ENCODE results near the gene ALG1. TPM values are rescaled to one million over a fixed set of nuclear protein-coding genes. Genes with fewer than 3 reads are reported as not detected.

The ALG1 gene
- total RNA-seq, 1 experiment from 2014 or later: 36.2 TPM

- no CpG with 5 or more reads among the region's 7 CpGs for WGBS (ENCODE audit: extremely low coverage, insufficient read length, low lambda C conversion rate)
- H3K23ac ChIP-seq (ENCODE audit: insufficient read length, low read depth, low read length): no peak overlapping the region
- H4K5ac ChIP-seq (ENCODE audit: insufficient read length, low read depth, low read length): no peak overlapping the region
- H3K9me3 Mint-ChIP-seq: no peaks in the 10 kb centered on the region; a peak in 1 of 5 replicates
- H3K9ac ChIP-seq (ENCODE audit: extremely low read depth, insufficient read length, low read length): no peak overlapping the region
- H3T11ph ChIP-seq (ENCODE audit: low read length): no peak overlapping the region
- no peak overlapping the region for H3K18ac ChIP-seq (ENCODE audit: insufficient read length, low read depth, low read length)
- no peak overlapping the region for H2AK5ac ChIP-seq (ENCODE audit: insufficient read length, low read length)
- peak overlapping the region; percentile 2 for H3K4me2 ChIP-seq (ENCODE audit: insufficient read depth, insufficient read length, low read length)
- no peaks in the 10 kb centered on the region; the same call in 1 of the 2 replicates for H3K27me3 Mint-ChIP-seq (ENCODE audit: low read depth)
- no peak overlapping the region for H3K27ac ChIP-seq (ENCODE audit: insufficient read length, low read depth, low read length)
- no peak overlapping the region for H3K14ac ChIP-seq (ENCODE audit: insufficient read depth, low read length)
- H3K4me3 Mint-ChIP-seq: peak overlapping the region; percentile 26 to 54; a peak in 4 of 5 replicates
- no peak overlapping the region for H2AFZ ChIP-seq (ENCODE audit: low read length)
- H3K4me1 ChIP-seq (ENCODE audit: insufficient read depth, low read length): peaks cover 4% of the 10 kb centered on the region; the same call in 1 of the 2 replicates
- peak overlapping the region; percentile 68 to 87 (median 86) for H3K27ac Mint-ChIP-seq
- no peaks in the 10 kb centered on the region for H3K79me1 ChIP-seq (ENCODE audit: insufficient read depth, low read depth, low read length, poor library complexity, severe bottlenecking)
- peak; percentile 73 for TF ChIP-seq CTCF (conservative IDR thresholded peaks at IDR 0.05)
- no peak overlapping the region for H2BK12ac ChIP-seq (ENCODE audit: insufficient read length, low read depth, low read length)
- H3K4ac ChIP-seq (ENCODE audit: low read depth, low read length): no peak overlapping the region
- no peaks in the 10 kb centered on the region for H3K9me3 ChIP-seq (ENCODE audit: control insufficient read depth, low read depth, low read length)
- no peak overlapping the region for H4K91ac ChIP-seq (ENCODE audit: insufficient read length, low read depth, low read length)
- no peaks in the 10 kb centered on the region for H3K23me2 ChIP-seq (ENCODE audit: insufficient read length, low read depth, low read length, poor library complexity, severe bottlenecking)
- H3K79me2 ChIP-seq (ENCODE audit: insufficient read depth, low read length): no peaks in the 10 kb centered on the region
- H3K36me3 Mint-ChIP-seq (ENCODE audit: insufficient read depth in 1 of 3, low read depth in 3 of 3): no peaks in the 10 kb centered on the region
- no peak overlapping the region for H4K8ac ChIP-seq (replicated peaks; ENCODE audit: insufficient read length, low read depth, low read length)
- no peaks in the 10 kb centered on the region for H3K27me3 ChIP-seq (ENCODE audit: insufficient read depth, low read length)
- H4K20me1 ChIP-seq (ENCODE audit: control insufficient read depth, insufficient read depth, insufficient read length): no peaks in the 10 kb centered on the region
- DNase-seq: peak; percentile 92
- no peak overlapping the region for H2BK5ac ChIP-seq (ENCODE audit: insufficient read length, low read length)
- no peak overlapping the region for H3K56ac ChIP-seq (ENCODE audit: insufficient read length, low read depth, low read length)
- H2BK120ac ChIP-seq (ENCODE audit: low read depth, low read length, poor library complexity, severe bottlenecking): no peak overlapping the region
- no peak overlapping the region for H2BK20ac ChIP-seq (ENCODE audit: low read depth, low read length, poor library complexity, severe bottlenecking)
- no peak overlapping the region for H2BK15ac ChIP-seq (ENCODE audit: low read depth, low read length)
- peaks cover 31 to 34% of the 10 kb centered on the region in 2 experiments for H3K4me1 Mint-ChIP-seq
Measured at GRCh38 chr16:5058476-5058875, 13.2 kb upstream of the ALG1 start.
